ENCODE data around the gene AMER3. TPM values are rescaled to one million over a fixed set of nuclear protein-coding genes. Genes with fewer than 3 reads are reported as not detected.

AMER3 gene
- total and polyA plus RNA-seq, 2 experiments from 2014 or later: 0.26 to 1.2 TPM

DNA sequence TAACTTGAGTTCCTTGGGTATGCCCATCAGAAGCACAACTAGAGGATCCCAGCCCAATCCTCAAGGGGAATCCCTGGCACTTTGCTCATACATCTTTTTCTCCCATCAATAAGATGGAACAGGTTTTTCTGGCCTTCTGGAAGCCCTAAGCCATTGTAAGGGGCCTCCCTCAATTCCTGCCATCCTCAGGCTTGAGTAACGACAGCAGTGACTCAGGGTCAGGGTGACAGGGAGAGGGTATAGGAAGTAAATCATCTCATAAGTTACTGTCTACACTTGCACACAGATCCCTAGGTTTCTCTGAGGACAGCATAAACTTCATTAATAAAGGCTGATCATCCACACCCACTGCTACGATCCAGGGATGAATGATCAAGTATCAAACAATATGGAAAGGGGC is 35.0 kb downstream of the AMER3 start:
- Histone ChIP-seq H3K27me3 (no peaks in the 10 kb centered on the region), H3K4me3 (no peak overlapping the region), H3K9me3 (ENCODE audit: low read depth) (no peaks in the 10 kb centered on the region), H3K27ac (no peak overlapping the region), H3K36me3 (no peaks in the 10 kb centered on the region), H3K4me1 (ENCODE audit: low read depth) (no peaks in the 10 kb centered on the region)
- TF ChIP-seq CTCF (IDR thresholded peaks at IDR 0.05; ENCODE audit: low read depth, low read length): no peak
- DNase-seq (ENCODE audit: low read depth in 1 of 2, low spot score in 1 of 2): no peak

GRCh38 chr2:130790804-130791616 is 35.7 kb downstream of the AMER3 start:
- H3K9me3 ChIP-seq (ENCODE audit: low read depth): no peaks in the 10 kb centered on the region
- TF ChIP-seq CTCF (IDR thresholded peaks at IDR 0.05; ENCODE audit: low read depth, low read length): no peak
- DNase-seq (ENCODE audit: low read depth in 1 of 2, low spot score in 1 of 2): no peak
- H3K4me1 ChIP-seq (ENCODE audit: low read depth): no peaks in the 10 kb centered on the region
- no peaks in the 10 kb centered on the region for H3K27me3 ChIP-seq
- H3K27ac ChIP-seq: no peak overlapping the region
- H3K36me3 ChIP-seq: no peaks in the 10 kb centered on the region
- no peak overlapping the region for H3K4me3 ChIP-seq

- TF ChIP-seq CTCF (IDR thresholded peaks at IDR 0.05; ENCODE audit: low read depth, low read length): no peak
- no peak overlapping the region for H3K27ac ChIP-seq
- H3K4me3 ChIP-seq: no peak overlapping the region
- DNase-seq (ENCODE audit: low read depth in 1 of 2, low spot score in 1 of 2): no peak
- no peaks in the 10 kb centered on the region for H3K27me3 ChIP-seq
- no peaks in the 10 kb centered on the region for H3K36me3 ChIP-seq
- no peaks in the 10 kb centered on the region for H3K9me3 ChIP-seq (ENCODE audit: low read depth)
- no peaks in the 10 kb centered on the region for H3K4me1 ChIP-seq (ENCODE audit: low read depth)
Observed at GRCh38 chr2:130791617-130791939, 36.2 kb downstream of the AMER3 start.

GRCh38 chr2:130795431-130795830 is 40.1 kb downstream of the AMER3 start:
- Histone ChIP-seq H3K36me3 (no peaks in the 10 kb centered on the region), H3K9me3 (ENCODE audit: low read depth) (no peaks in the 10 kb centered on the region), H3K27me3 (peaks cover 9% of the 10 kb centered on the region), H3K27ac (no peak overlapping the region), H3K4me3 (no peak overlapping the region), H3K4me1 (ENCODE audit: low read depth) (peaks cover 2% of the 10 kb centered on the region)
- DNase-seq (ENCODE audit: low read depth in 1 of 2, low spot score in 1 of 2): no peak
- no peak for TF ChIP-seq CTCF (IDR thresholded peaks at IDR 0.05; ENCODE audit: low read depth, low read length)

DNA sequence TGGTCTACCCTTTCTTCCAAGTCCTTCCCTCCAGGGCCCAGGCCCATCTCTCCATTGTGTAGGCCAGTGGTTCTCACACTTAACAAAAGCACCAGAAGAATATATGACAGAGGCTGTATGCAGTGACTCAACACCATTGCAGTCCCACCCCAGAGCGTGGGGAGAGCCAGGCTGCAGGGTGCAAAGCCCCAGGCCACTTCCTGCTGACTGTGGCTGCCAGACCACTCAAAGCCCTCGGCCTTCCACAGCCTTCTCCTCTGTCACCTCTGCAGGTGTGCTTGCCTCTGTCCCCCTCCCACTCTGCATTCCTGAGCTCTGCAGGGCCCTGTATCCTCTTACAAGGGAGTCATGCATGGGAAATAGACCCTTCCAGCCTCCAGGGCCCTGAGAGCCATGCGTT is 41.0 kb downstream of the AMER3 start:
- Histone ChIP-seq H3K4me1 (ENCODE audit: low read depth) (peaks cover 2% of the 10 kb centered on the region), H3K36me3 (no peaks in the 10 kb centered on the region), H3K9me3 (ENCODE audit: low read depth) (no peaks in the 10 kb centered on the region), H3K27me3 (peaks cover 9% of the 10 kb centered on the region), H3K27ac (no peak overlapping the region), H3K4me3 (no peak overlapping the region)
- TF ChIP-seq CTCF (IDR thresholded peaks at IDR 0.05; ENCODE audit: low read depth, low read length): no peak
- DNase-seq (ENCODE audit: low read depth in 1 of 2, low spot score in 1 of 2): no peak
